DOHH2 (cell line): ENCODE results near the gene OR10V1.

ENCODE experiments used
- H3F3A ChIP-seq: fragments of 200-600 bp; sonication (generic), shearing (Covaris generic); 2 replicates; pipeline ENCODE4 v1.6.0; 2016; ENCODE audit warnings: antibody characterized with exemption, mild to moderate bottlenecking; ENCODE audit not compliant: control insufficient read depth, insufficient read depth
- H3K27ac ChIP-seq: fragments of 200-600 bp; sonication (generic); 2 replicates; pipeline ENCODE4 v1.5.1; 2014; ENCODE audit warnings: low read depth, mild to moderate bottlenecking, low read length, moderate library complexity
- H3K27me3 ChIP-seq: fragments of 200-600 bp; sonication (generic); 2 replicates; pipeline ENCODE4 v1.6.1; 2014; ENCODE audit warnings: mild to moderate bottlenecking, low read length, mixed read lengths; ENCODE audit not compliant: control insufficient read depth
- H3K36me3 ChIP-seq: fragments of 200-600 bp; sonication (generic); 2 replicates; pipeline ENCODE4 v1.6.1; 2014; ENCODE audit warnings: mild to moderate bottlenecking, low read length, moderate library complexity, mixed read lengths; ENCODE audit not compliant: control insufficient read depth
- H3K4me1 ChIP-seq: fragments of 200-600 bp; sonication (generic); 2 replicates; pipeline ENCODE4 v1.6.1; 2014; ENCODE audit warnings: mild to moderate bottlenecking, low read length, mixed read lengths; ENCODE audit not compliant: control insufficient read depth
- H3K4me2 ChIP-seq: fragments of 200-600 bp; sonication (generic); 2 replicates; pipeline ENCODE4 v1.6.0; 2014; ENCODE audit warnings: mild to moderate bottlenecking, low read length, moderate library complexity
- H3K4me3 ChIP-seq: fragments of 200-600 bp; sonication (generic); 2 replicates; pipeline ENCODE4 v1.5.1; 2014; ENCODE audit warnings: mild to moderate bottlenecking, low read length, mixed read lengths
- H3K79me2 ChIP-seq: fragments of 200-600 bp; sonication (generic); 2 replicates; pipeline ENCODE4 v1.6.1; 2014; ENCODE audit warnings: mild to moderate bottlenecking, low read length, mixed read lengths; ENCODE audit not compliant: control insufficient read depth
- H3K9me2 ChIP-seq: fragments of 200-600 bp; sonication (generic); replicated peaks from 2 replicates; pipeline ENCODE4 v1.6.1; 2014; ENCODE audit warnings: mild to moderate bottlenecking, low read length, mixed read lengths; ENCODE audit not compliant: control insufficient read depth
- H3K9me3 ChIP-seq: fragments of 200-600 bp; sonication (generic); 2 replicates; pipeline ENCODE4 v1.6.1; 2014; ENCODE audit warnings: antibody characterized with exemption, low read length, mixed read lengths; ENCODE audit not compliant: control insufficient read depth, insufficient read depth
- H4K20me1 ChIP-seq: fragments of 200-600 bp; sonication (generic); 2 replicates; pipeline ENCODE4 v1.6.0; 2014; ENCODE audit warnings: low read depth, mild to moderate bottlenecking, antibody characterized with exemption, low read length, moderate library complexity; ENCODE audit not compliant: control insufficient read depth, insufficient read depth
- CTCF ChIP-seq: fragments of 200-600 bp; sonication (generic); IDR thresholded peaks from one replicate; pipeline ENCODE4 v1.5.1; 2014; ENCODE audit warnings: antibody characterized with exemption, mild to moderate bottlenecking, low read depth, low read length; ENCODE audit not compliant: poor library complexity, severe bottlenecking
- EZH2phosphoT487 ChIP-seq: fragments of 200-600 bp; sonication (generic); IDR thresholded peaks from 2 replicates; pipeline ENCODE4 v1.6.1; 2017; ENCODE audit warnings: borderline replicate concordance, mild to moderate bottlenecking, antibody characterized with exemption, low read length, moderate library complexity, mixed read lengths

OR10V1 gene

GRCh38 chr11:59753650-59754493 lies 40.2 kb upstream of the OR10V1 start:
- Histone ChIP-seq H3K27me3 (peaks cover 33% of the 10 kb centered on the region), H3K27ac (no peak overlapping the region), H3K9me3 (no peaks in the 10 kb centered on the region), H3K36me3 (no peaks in the 10 kb centered on the region), H3K4me2 (peak overlapping the region; percentile 97), H3F3A (no peaks in the 10 kb centered on the region), H3K4me1 (peaks cover 16% of the 10 kb centered on the region), H3K9me2 (no peaks in the 10 kb centered on the region), H4K20me1 (no peaks in the 10 kb centered on the region), H3K79me2 (no peaks in the 10 kb centered on the region), H3K4me3 (peak overlapping the region; percentile 82)
- TF ChIP-seq EZH2phosphoT487, result no peak
- peak; percentile 86 for TF ChIP-seq CTCF

- Histone ChIP-seq H3K4me2 (no peak overlapping the region), H3F3A (no peaks in the 10 kb centered on the region), H3K4me1 (no peaks in the 10 kb centered on the region), H3K27me3 (peaks cover 5% of the 10 kb centered on the region; the same call in 1 of the 2 replicates), H3K9me2 (no peaks in the 10 kb centered on the region), H3K9me3 (no peaks in the 10 kb centered on the region), H3K79me2 (no peaks in the 10 kb centered on the region), H3K4me3 (no peak overlapping the region), H3K36me3 (no peaks in the 10 kb centered on the region), H3K27ac (no peak overlapping the region), H4K20me1 (no peaks in the 10 kb centered on the region)
- TF ChIP-seq EZH2phosphoT487 (no peak), CTCF (no peak)
These were observed 32.5 kb upstream of the OR10V1 start for GRCh38 chr11:59746111-59746510.

- no peaks in the 10 kb centered on the region for H3K4me1 ChIP-seq
- H3K9me2 ChIP-seq, result no peaks in the 10 kb centered on the region
- no peaks in the 10 kb centered on the region for H3K36me3 ChIP-seq
- H3K4me2 ChIP-seq, result no peak overlapping the region
- no peaks in the 10 kb centered on the region for H3F3A ChIP-seq
- TF ChIP-seq CTCF (no peak), EZH2phosphoT487 (no peak)
- H3K27me3 ChIP-seq, result no peaks in the 10 kb centered on the region
- H4K20me1 ChIP-seq, result no peaks in the 10 kb centered on the region
- no peak overlapping the region for H3K4me3 ChIP-seq
- no peak overlapping the region for H3K27ac ChIP-seq
- no peaks in the 10 kb centered on the region for H3K79me2 ChIP-seq
- no peaks in the 10 kb centered on the region for H3K9me3 ChIP-seq
These were observed 17.4 kb upstream of the OR10V1 start for GRCh38 chr11:59730896-59731565.
